Hepatocyte (in vitro differentiated cells): ENCODE results near the gene EXOC6.

ENCODE experiments used
- EZH2 ChIP-seq: fragments of 200-600 bp; sonication (generic); IDR thresholded peaks from 2 replicates; pipeline ENCODE4 v1.6.1; 2016; ENCODE audit warnings: antibody characterized with exemption, mild to moderate bottlenecking, borderline replicate concordance
- EZH2phosphoT487 ChIP-seq: fragments of 200-600 bp; sonication (generic); IDR thresholded peaks from one replicate; pipeline ENCODE4 v1.6.1; 2018; ENCODE audit warnings: antibody characterized with exemption, mild to moderate bottlenecking, low read depth, moderate library complexity; ENCODE audit not compliant: unreplicated experiment, severe bottlenecking
- TF ChIP-seq, protein P1 (sequence below): fragments of 200-600 bp; sonication (generic); IDR thresholded peaks from 2 replicates; pipeline ENCODE4 v1.5.1; 2016; ENCODE audit warnings: antibody characterized with exemption, mild to moderate bottlenecking; ENCODE audit not compliant: poor library complexity

DNA sequence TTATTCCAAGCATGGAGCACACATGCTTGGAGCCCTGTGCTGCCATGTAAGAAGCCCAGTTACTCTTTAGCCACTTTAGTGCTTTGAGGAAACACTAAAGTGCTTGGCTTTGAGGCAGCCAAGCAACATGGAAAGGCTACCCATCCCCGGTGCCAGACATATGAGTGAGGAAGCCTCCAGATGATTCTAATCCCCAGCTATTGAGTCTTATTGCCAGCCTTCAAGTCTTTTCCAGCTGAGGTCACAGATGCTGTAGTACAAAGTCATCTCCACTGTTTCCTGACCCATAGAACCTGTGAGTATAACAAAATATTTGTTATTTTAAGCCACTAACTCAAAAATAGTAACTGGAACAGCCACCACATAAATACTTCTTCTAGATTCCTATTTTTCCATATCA lies 120.8 kb downstream of the EXOC6 start:
- TF ChIP-seq, protein P1, sequence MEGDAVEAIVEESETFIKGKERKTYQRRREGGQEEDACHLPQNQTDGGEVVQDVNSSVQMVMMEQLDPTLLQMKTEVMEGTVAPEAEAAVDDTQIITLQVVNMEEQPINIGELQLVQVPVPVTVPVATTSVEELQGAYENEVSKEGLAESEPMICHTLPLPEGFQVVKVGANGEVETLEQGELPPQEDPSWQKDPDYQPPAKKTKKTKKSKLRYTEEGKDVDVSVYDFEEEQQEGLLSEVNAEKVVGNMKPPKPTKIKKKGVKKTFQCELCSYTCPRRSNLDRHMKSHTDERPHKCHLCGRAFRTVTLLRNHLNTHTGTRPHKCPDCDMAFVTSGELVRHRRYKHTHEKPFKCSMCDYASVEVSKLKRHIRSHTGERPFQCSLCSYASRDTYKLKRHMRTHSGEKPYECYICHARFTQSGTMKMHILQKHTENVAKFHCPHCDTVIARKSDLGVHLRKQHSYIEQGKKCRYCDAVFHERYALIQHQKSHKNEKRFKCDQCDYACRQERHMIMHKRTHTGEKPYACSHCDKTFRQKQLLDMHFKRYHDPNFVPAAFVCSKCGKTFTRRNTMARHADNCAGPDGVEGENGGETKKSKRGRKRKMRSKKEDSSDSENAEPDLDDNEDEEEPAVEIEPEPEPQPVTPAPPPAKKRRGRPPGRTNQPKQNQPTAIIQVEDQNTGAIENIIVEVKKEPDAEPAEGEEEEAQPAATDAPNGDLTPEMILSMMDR = no peak
- no peak for TF ChIP-seq EZH2
- no peak for TF ChIP-seq EZH2phosphoT487
